ENCODE results near the gene DGAT2. TPM values are rescaled to one million over a fixed set of nuclear protein-coding genes. Genes with fewer than 3 reads are reported as not detected.

Gene DGAT2
- total RNA-seq, 6 donors from 2014 or later = 2.1 to 17.3 (median 10.4) TPM

DNA sequence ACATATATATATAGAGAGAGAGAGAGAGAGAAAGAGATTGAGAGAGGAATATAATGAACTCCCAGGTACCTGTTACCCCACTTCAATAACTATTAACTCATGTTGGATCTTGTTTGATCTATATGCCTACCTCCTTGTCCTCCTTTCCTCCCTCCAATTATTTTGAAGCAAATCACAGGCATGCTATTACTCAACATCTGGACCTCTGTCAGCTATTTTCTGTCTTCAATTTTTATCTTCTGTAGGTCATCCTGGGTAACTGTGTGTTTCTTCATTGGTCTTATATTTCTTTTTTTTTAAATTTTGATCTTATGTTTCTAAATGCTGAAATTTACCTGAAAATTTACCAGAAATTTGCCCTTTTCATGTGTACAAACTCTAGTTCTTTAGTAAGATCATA lies 71.3 kb downstream of the DGAT2 start:
- TF ChIP-seq POLR2AphosphoS5 (IDR thresholded peaks at IDR 0.05) (no peak), POLR2A (IDR thresholded peaks at IDR 0.05) (no peak), EP300 (IDR thresholded peaks at IDR 0.05) (no peak)
- TF ChIP-seq, protein P1, sequence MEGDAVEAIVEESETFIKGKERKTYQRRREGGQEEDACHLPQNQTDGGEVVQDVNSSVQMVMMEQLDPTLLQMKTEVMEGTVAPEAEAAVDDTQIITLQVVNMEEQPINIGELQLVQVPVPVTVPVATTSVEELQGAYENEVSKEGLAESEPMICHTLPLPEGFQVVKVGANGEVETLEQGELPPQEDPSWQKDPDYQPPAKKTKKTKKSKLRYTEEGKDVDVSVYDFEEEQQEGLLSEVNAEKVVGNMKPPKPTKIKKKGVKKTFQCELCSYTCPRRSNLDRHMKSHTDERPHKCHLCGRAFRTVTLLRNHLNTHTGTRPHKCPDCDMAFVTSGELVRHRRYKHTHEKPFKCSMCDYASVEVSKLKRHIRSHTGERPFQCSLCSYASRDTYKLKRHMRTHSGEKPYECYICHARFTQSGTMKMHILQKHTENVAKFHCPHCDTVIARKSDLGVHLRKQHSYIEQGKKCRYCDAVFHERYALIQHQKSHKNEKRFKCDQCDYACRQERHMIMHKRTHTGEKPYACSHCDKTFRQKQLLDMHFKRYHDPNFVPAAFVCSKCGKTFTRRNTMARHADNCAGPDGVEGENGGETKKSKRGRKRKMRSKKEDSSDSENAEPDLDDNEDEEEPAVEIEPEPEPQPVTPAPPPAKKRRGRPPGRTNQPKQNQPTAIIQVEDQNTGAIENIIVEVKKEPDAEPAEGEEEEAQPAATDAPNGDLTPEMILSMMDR (IDR thresholded peaks at IDR 0.05) = no peak
- Histone ChIP-seq H3K27me3 (no peaks in the 10 kb centered on the region), H3K4me1 (peaks cover 8 to 21% (median 13%) of the 10 kb centered on the region in 4 donors), H3K36me3 (no peaks in the 10 kb centered on the region), H3K27ac (peak overlapping the region in 2 of 4 donors; percentile 39 to 69), H3K4me3 (no peak overlapping the region), H3K9me3 (no peaks in the 10 kb centered on the region)
- ATAC-seq (ENCODE audit: low FRiP score in 2 of 2) (no peak), DNase-seq (no peak)

DNA sequence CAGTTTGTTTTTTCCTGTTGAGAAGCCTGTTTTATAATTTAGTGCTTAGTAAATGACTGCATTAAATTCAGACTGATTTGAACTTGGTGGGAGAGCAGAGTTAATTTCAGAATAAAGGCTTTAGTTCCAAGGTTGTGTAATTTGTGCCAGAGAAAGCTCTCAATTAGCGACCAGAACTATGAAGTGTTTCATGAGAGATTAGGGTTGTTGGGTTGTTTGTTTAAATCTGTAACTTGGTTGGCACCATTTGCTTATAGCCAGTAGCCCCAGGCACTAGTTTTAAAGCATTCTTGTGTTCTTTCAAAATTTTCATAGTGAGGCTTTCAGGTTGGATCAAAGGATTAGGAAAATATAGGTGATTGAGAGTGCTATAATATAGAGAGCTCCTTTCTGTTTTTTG lies 71.9 kb downstream of the DGAT2 start:
- Histone ChIP-seq H3K36me3 (no peaks in the 10 kb centered on the region), H3K27ac (peak overlapping the region in 3 of 4 donors; percentile 39 to 69 (median 57)), H3K4me1 (peaks cover 8 to 21% (median 13%) of the 10 kb centered on the region in 4 donors), H3K4me3 (no peak overlapping the region), H3K9me3 (no peaks in the 10 kb centered on the region), H3K27me3 (no peaks in the 10 kb centered on the region)
- ATAC-seq (ENCODE audit: low FRiP score in 2 of 2) (no peak), DNase-seq (no peak)
- TF ChIP-seq POLR2A (IDR thresholded peaks at IDR 0.05) (no peak), POLR2AphosphoS5 (IDR thresholded peaks at IDR 0.05) (no peak), EP300 (IDR thresholded peaks at IDR 0.05) (no peak)
- TF ChIP-seq, protein P1 (IDR thresholded peaks at IDR 0.05) = no peak
- WGBS, 2 donors = 54 to 78% methylated on average over 1 of the region's 1 CpG

DNA sequence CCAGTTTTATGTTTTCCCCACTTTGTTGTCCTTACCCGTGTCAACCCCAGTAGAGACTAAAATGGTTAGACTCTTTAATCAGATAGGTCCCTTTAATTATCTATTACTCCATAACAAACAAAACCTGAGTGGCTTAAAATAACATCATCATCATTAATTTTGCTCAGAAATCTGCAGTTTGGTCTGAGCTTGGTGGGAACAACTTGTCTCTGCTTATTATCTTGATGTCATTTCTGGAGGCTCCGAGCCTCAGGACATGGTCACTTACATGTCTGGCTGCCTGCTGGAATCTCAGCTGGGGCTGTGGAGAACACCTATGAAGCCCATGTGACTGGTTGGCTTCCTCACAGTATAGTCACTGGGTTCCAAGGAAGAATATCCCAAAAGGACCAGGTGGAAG lies 73.2 kb downstream of the DGAT2 start:
- H3K4me3 ChIP-seq = no peak overlapping the region
- 92 to 94% methylated on average over 2 of the region's 2 CpGs for WGBS, 2 donors
- no peaks in the 10 kb centered on the region for H3K9me3 ChIP-seq
- H3K27me3 ChIP-seq = no peaks in the 10 kb centered on the region
- DNase-seq = no peak
- H3K36me3 ChIP-seq = no peaks in the 10 kb centered on the region
- no peak overlapping the region for H3K27ac ChIP-seq
- TF ChIP-seq POLR2A (IDR thresholded peaks at IDR 0.05) (no peak), POLR2AphosphoS5 (IDR thresholded peaks at IDR 0.05) (no peak), EP300 (IDR thresholded peaks at IDR 0.05) (no peak)
- TF ChIP-seq, protein P1 (IDR thresholded peaks at IDR 0.05) = no peak
- no peak for ATAC-seq (ENCODE audit: low FRiP score in 2 of 2)
- peaks cover 8 to 20% (median 15%) of the 10 kb centered on the region in 4 donors for H3K4me1 ChIP-seq

DNA sequence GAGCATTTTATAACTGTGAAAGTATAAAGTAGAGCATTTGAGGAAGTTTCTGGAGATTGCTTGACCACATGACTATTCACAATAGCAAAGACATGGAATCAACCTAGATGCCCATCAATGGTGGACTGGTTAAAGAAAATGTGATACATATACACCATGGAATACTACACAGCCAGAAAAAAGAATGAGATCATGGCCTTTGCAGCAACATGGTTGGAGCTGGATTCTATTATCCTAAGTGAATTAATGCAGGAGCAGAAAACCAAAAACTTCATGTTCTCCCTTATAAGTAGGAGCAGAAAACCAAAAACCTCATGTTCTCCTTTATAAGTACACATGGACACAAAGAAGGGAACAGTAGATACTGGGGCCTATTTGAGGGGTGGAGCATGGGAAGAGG lies 76.7 kb downstream of the DGAT2 start:
- H3K4me1 ChIP-seq = peaks cover 10 to 19% (median 15%) of the 10 kb centered on the region in 4 donors
- H3K9me3 ChIP-seq = no peaks in the 10 kb centered on the region
- TF ChIP-seq, protein P1 (IDR thresholded peaks at IDR 0.05) = no peak
- TF ChIP-seq EP300 (IDR thresholded peaks at IDR 0.05) (no peak), POLR2AphosphoS5 (IDR thresholded peaks at IDR 0.05) (no peak), POLR2A (IDR thresholded peaks at IDR 0.05) (no peak)
- no peaks in the 10 kb centered on the region for H3K27me3 ChIP-seq
- ATAC-seq (ENCODE audit: low FRiP score in 2 of 2) (no peak), DNase-seq (no peak)
- no peaks in the 10 kb centered on the region for H3K36me3 ChIP-seq
- no peak overlapping the region for H3K27ac ChIP-seq
- no peak overlapping the region for H3K4me3 ChIP-seq

DNA sequence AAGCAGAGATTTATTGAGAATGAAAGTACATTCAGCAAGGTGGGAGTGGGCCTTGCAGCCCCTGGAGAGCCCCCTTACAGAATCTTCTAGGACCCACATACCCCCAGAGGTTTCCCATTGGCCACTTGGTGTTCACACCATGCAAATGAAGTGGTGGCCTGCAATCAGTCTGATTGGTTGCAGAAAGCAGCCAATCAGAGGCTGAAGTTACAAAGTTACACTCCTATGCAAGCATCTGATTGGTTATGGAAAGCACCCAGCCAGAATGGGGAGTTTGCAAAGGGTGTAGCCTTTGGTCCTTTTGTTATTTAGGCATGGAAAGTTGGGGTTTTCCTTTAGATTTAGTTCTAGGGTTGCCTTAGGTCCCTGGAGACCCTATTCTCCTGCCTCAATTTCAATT lies 81.3 kb downstream of the DGAT2 start:
- no peak overlapping the region for H3K4me3 ChIP-seq
- peaks cover 5 to 29% (median 22%) of the 10 kb centered on the region in 4 donors for H3K4me1 ChIP-seq
- no peak for TF ChIP-seq POLR2AphosphoS5 (IDR thresholded peaks at IDR 0.05)
- TF ChIP-seq POLR2A (IDR thresholded peaks at IDR 0.05) = no peak
- no peak for TF ChIP-seq EP300 (IDR thresholded peaks at IDR 0.05)
- TF ChIP-seq, protein P1 (IDR thresholded peaks at IDR 0.05) = no peak
- peaks cover 0 to 13% (median 3%) of the 10 kb centered on the region in 4 donors for H3K36me3 ChIP-seq
- DNase-seq = no peak
- H3K27ac ChIP-seq = peak overlapping the region in 1 of 4 donors; percentile 49
- no peaks in the 10 kb centered on the region for H3K27me3 ChIP-seq
- H3K9me3 ChIP-seq = no peaks in the 10 kb centered on the region
- ATAC-seq (ENCODE audit: low FRiP score in 2 of 2) = no peak

All from upper lobe of left lung (tissue), 6 donors.